ENCODE results near the gene TTC28. TPM values are rescaled to one million over a fixed set of nuclear protein-coding genes. Genes with fewer than 3 reads are reported as not detected.
"Not testable (repeated sequence)": the region's sequence is repeated elsewhere in the genome, so short reads cannot be mapped to it uniquely, and the experiment has no call there.

The TTC28 gene
- total RNA-seq, 1 experiment from 2014 or later: 7.6 TPM

DNA sequence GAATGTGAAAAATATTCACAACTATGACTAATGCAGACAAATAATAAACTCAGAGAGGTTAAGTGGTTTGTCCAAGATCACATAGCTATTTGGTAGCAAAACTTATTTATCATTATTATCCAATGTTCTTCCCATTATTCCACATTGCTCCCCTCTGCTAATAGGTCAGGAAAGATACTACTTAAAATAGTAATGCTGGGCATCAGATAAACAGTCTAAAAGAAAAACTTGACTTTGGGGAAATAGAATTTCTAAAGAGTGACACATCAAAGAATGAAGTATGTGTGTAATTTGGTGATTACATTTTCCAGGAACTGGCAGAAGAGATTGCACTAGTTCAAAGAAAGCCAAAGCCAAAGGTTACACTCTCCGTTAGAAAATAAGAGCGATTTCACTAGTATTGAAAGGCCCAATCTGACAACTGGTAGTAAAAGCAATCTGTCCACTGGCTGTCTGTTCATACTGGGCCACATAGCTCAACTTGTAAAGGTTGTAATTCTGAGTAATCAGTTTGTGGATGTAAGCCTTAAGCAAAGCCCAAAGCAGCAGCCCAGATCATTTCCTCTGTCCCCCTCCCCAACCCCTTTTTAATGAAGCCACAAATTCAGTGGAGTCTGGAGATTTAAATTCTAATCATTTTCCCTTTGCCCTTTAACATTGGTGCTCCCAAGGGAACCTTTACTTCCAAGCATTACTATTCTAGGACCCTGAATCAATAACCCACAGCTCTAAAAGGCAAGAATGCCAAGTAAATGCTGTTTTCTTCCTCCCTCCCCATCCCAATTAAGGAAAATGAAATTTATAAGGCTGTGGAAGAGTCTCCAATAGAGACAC is 283.5 kb downstream of the TTC28 start:
- DNase-seq (ENCODE audit: low spot score): no peak
- in situ Hi-C loops (cut with HindIII; ENCODE audit: low sequenced_read_pairs): no loop called here

GRCh38 chr22:28395520-28395919 is 284.1 kb downstream of the TTC28 start:
- in situ Hi-C loops (cut with HindIII; ENCODE audit: low sequenced_read_pairs): no loop called here

DNA sequence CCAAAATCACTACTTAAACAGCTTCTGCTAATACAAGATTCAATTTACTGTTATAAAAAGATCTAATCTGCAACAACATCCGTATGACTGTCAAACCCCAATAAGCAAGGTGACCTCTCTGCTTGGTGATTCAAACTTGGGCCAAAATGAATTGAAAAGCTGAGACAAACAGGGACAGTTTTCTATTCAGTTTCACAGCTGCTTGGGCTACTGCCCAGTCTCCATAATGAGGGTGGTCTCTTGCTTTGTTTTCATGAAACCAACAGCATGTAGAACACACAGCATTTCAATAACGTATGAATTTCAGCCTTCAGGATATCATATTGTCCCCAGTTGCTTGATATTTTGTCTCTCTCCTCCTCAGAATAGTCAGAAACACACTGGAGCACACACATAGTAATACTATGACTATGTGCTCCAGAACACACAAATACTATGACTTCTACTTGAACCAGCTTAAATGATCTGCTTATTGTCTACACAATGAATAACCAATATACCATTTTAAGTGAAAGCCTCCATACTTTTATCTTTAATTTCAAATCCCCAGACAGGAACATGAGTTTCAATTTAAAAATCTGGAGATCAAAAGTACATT is 285.0 kb downstream of the TTC28 start:
- no peak for DNase-seq (ENCODE audit: low spot score)
- in situ Hi-C loops (cut with HindIII; ENCODE audit: low sequenced_read_pairs): no loop called here

More at GRCh38 chr22:28395520-28395919, 284.1 kb downstream of the TTC28 start:
- no peak for DNase-seq (ENCODE audit: low spot score)

GRCh38 chr22:28381429-28382167 is 298.0 kb downstream of the TTC28 start:
- no peak for DNase-seq (ENCODE audit: low spot score)
- in situ Hi-C loops (cut with HindIII; ENCODE audit: low sequenced_read_pairs): no loop called here

- no peak for DNase-seq (ENCODE audit: low spot score)
- in situ Hi-C loops (cut with HindIII; ENCODE audit: low sequenced_read_pairs): no loop called here
Measured at GRCh38 chr22:28379951-28380350, 299.7 kb downstream of the TTC28 start.

GRCh38 chr22:28379075-28379779 is 300.4 kb downstream of the TTC28 start:
- in situ Hi-C loops (cut with HindIII; ENCODE audit: low sequenced_read_pairs): no loop called here
- no peak for DNase-seq (ENCODE audit: low spot score)

GRCh38 chr22:28375761-28376534 is 303.7 kb downstream of the TTC28 start:
- in situ Hi-C loops (cut with HindIII; ENCODE audit: low sequenced_read_pairs): no loop called here
- no peak for DNase-seq (ENCODE audit: low spot score)

GRCh38 chr22:28373831-28374230 is 305.8 kb downstream of the TTC28 start:
- in situ Hi-C loops (cut with HindIII; ENCODE audit: low sequenced_read_pairs): no loop called here
- no peak for DNase-seq (ENCODE audit: low spot score)

- in situ Hi-C loops (cut with HindIII; ENCODE audit: low sequenced_read_pairs): no loop called here
- no peak for DNase-seq (ENCODE audit: low spot score)
Measured at GRCh38 chr22:28369854-28370253, 309.8 kb downstream of the TTC28 start.

DNA sequence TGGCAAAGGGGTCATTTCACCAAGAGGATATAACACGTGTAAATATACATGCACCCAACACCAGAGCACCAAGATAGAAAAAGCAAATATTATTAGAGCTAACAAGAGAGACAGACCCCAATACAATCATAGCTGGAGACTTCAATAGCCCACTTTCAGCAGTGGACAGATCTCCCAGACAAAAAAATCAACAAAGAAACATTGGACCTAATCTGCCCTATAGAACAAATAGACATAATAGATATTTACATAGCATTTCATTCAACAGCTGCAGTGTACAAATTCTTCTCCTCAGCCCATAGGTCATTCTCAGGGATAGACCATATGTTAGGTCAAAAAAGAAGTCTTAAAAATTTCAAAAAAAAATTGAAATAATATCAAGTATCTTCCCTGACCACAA is 312.8 kb downstream of the TTC28 start:
- in situ Hi-C loops (cut with HindIII; ENCODE audit: low sequenced_read_pairs): no loop called here
- no peak for DNase-seq (ENCODE audit: low spot score)

DNA sequence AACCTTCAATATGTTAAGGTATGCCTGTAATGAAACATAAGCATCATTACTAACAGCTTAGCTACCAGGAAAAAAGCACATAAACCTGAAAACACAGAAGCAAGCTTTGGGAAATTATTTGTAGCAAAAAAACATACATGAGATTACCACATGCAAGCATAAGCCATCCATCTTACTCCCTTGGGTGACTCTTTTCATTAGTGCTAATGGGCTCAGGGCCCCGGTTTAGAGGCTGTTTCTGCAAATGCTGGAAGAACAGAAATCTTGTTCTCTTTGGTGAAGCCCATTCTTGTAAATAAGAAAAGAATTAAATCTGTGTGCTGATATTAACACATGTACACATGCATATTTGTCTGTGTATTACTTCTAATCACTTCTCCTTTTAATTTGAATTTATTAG is 314.3 kb downstream of the TTC28 start:
- no peak for DNase-seq (ENCODE audit: low spot score)
- in situ Hi-C loops (cut with HindIII; ENCODE audit: low sequenced_read_pairs): no loop called here

- DNase-seq (ENCODE audit: low spot score); in situ Hi-C loops (cut with HindIII; ENCODE audit: low sequenced_read_pairs): not testable (repeated sequence)
Measured at GRCh38 chr22:28364105-28364504, 315.5 kb downstream of the TTC28 start.

DNA sequence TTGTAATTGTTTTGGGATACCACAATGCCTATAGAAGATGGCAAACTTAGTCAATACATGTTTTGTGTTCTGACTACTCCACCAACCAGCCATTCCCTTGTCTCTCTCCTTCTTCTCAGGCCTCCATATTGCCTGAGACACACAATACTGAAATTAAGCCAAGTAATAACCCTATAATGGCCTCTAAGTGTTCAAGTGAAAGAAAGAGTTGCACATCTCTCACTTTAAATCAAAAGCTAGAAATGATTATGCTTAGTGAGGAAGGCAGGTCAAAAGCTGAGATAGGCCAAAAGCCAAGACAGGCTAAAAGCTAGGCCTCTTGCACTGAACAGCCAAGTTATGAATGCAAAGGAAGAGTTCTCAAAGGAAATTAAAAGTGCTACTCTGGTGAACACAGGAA is 318.7 kb downstream of the TTC28 start:
- no peak for DNase-seq (ENCODE audit: low spot score)

DNA sequence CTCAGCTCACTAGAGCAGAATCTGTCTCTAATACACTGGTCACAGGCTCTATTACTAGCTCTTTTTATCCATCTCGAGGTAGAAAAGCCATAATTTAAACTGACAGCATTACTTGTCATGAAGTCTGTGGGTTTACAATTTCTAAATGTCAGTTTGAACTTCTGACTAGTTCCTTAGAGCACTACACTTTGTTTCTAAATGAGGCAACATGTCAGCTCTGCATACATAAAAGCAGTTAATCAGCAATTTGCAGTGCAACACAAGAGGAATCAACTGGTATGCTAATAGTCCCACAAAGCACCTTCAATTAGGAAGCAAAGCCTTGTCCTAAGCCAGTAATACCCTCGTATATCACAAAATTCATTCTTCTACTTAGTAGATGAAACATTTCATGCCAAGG is 321.3 kb downstream of the TTC28 start:
- no peak for DNase-seq (ENCODE audit: low spot score)
- in situ Hi-C loops (cut with HindIII; ENCODE audit: low sequenced_read_pairs): no loop called here

More for the DNA sequence above, 318.7 kb downstream of the TTC28 start:
- in situ Hi-C loops (cut with HindIII; ENCODE audit: low sequenced_read_pairs): no loop called here

- in situ Hi-C loops (cut with HindIII; ENCODE audit: low sequenced_read_pairs): no loop called here
- DNase-seq (ENCODE audit: low spot score): no peak
Measured at GRCh38 chr22:28357193-28357592, 322.4 kb downstream of the TTC28 start.

DNA sequence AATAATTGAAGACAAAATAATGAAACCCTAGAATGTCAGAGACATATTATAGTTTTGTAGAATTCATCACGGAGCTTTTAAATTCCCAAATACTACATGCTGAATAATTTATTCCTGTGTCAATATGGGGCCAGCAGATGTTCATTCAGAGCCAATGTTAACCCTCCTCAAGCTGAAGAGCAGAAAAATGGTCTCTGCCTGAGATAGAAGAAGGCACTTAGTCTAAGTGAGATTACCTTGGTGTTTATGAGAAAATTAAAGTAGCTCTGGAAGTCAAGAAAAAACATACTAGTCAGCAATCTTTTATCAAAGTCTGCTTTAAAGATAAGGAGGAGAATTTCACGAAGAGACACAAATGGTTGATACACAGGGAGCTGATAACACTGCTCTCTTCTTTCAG is 328.2 kb downstream of the TTC28 start:
- in situ Hi-C loops (cut with HindIII; ENCODE audit: low sequenced_read_pairs): no loop called here

DNA sequence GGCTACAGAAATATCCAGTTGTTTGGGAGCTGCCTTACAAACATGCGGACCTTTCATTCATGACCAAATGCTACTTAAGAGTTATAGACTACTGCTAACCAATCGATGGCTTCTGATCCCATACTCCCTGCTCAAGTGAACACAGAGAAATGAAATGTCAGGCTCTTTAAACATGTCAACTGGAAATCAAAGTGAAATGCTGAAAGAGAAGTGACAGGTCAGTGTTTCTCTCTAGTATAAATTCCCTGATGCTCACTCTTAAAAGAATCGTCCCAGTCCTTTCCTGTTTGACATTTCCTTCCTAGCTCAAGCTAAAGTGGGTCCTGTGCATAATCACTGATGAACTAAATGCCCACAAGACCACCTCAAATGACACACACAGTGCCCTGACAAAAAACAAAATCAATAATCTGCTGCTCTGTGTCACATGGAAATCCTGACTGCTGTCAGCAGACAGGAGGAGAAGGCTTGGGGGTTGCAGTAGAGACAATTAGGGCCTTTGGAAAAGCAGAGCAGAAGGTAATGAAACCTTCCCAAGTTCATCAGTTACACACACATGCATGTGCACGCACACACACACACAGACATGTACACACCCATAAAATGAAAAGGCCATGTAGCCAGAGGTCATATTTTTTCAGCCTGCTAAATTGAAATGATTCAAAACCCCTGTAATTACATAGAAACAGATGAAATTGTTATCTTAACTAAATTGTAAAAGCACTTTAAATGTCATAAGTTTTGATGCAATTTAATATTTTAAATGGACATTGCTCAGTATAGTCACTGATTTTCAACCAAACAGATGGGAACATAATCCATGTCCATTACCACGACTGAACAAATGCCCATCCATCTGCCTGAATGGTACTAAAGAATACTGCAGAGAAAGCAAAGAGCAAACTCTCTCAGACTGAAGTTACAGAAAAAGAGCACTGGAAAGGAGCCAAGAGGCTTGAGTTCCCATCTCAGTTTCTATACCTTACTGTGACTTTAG is 330.7 kb downstream of the TTC28 start:
- no peak for DNase-seq (ENCODE audit: low spot score)
- in situ Hi-C loops (cut with HindIII; ENCODE audit: low sequenced_read_pairs): no loop called here

More for the DNA sequence above, 328.2 kb downstream of the TTC28 start:
- DNase-seq (ENCODE audit: low spot score): no peak

DNA sequence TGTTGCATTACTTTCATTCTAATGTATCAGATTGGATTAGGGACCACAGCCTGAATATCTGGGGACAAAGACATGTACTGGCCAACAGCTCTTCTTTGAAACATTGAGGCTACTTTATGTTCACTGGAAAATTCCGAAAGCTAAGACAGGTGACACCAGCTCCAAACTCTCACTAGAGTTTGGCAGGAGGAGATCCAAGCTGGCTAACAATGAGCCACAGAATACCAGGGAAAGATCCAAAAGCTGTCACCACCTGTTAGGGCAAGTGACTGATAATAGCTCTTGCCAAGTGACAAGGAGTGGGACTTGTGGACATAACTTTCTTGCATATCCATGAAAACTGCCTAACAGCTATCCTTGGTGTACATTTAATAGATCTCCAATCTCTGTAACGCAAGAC is 333.3 kb downstream of the TTC28 start:
- in situ Hi-C loops (cut with HindIII; ENCODE audit: low sequenced_read_pairs): no loop called here
- DNase-seq (ENCODE audit: low spot score): peak; percentile 16

Measured in G401 (cell line).